CD14-positive monocyte (primary cell): ENCODE measurements around the gene SLC9A7. TPM values are rescaled to one million over a fixed set of nuclear protein-coding genes. Genes with fewer than 3 reads are reported as not detected.

Experiments
- DNase-seq, 3 donors: peaks; one replicate each; pipeline ENCODE4 v3.0.0-alpha.2; 2011 to 2022
- H2AFZ ChIP-seq: 2 replicates; pipeline ENCODE4 v1.6.0; 2012; ENCODE audit warnings: mild to moderate bottlenecking, low read depth, low read length, inconsistent platforms; ENCODE audit not compliant: insufficient read depth, poor library complexity, severe bottlenecking
- H3K27ac ChIP-seq, 2 donors: 1 replicate in 1 of 2; 2 replicates in 1 of 2; pipeline ENCODE4 v1.5.1; 2012 to 2013; ENCODE audit warnings: low read length in 2 of 2, control low read depth in 1 of 2, inconsistent platforms in 1 of 2, low read depth in 1 of 2, mild to moderate bottlenecking in 1 of 2
- H3K27me3 ChIP-seq, 2 donors: one replicate each; pipeline versions ENCODE4 v1.6.0 to v1.6.1; 2011 to 2013; ENCODE audit warnings: low read length in 2 of 2; ENCODE audit not compliant: control insufficient read depth in 2 of 2, insufficient read depth in 2 of 2
- H3K36me3 ChIP-seq, 2 donors: replicated peaks in 1 of 2; 1 replicate in 1 of 2; 2 replicates in 1 of 2; pipeline versions ENCODE4 v1.5.1 to v1.6.1; 2012 to 2013; ENCODE audit warnings: low read length in 2 of 2, control low read depth in 1 of 2, inconsistent platforms in 1 of 2, mild to moderate bottlenecking in 1 of 2; ENCODE audit not compliant: insufficient read depth in 2 of 2, control insufficient read depth in 1 of 2
- H3K4me1 ChIP-seq, 2 donors: 1 replicate in 1 of 2; 2 replicates in 1 of 2; pipeline versions ENCODE4 v1.5.1 to v1.6.1; 2012 to 2013; ENCODE audit warnings: low read length in 2 of 2, control low read depth in 1 of 2, inconsistent platforms in 1 of 2, mild to moderate bottlenecking in 1 of 2, moderate library complexity in 1 of 2; ENCODE audit not compliant: insufficient read depth in 2 of 2, control insufficient read depth in 1 of 2
- H3K4me2 ChIP-seq: replicated peaks from 2 replicates; pipeline ENCODE3; 2012; ENCODE audit warnings: low read length, moderate library complexity, mild to moderate bottlenecking; ENCODE audit not compliant: poor library complexity, severe bottlenecking; ENCODE audit errors: extremely low read depth
- H3K4me3 ChIP-seq, 3 experiments: fragments of 200-600 bp in 1 of 3; sonication (generic) in 1 of 3; replicated peaks in 1 of 3; 1 replicate in 2 of 3; 2 replicates in 1 of 3; pipeline ENCODE4 v1.5.1; 2011 to 2013; ENCODE audit warnings: low read length in 3 of 3, mild to moderate bottlenecking in 3 of 3, control low read depth in 2 of 3, low read depth in 2 of 3, inconsistent platforms in 1 of 3, moderate library complexity in 1 of 3
- H3K79me2 ChIP-seq: 2 replicates; pipeline ENCODE4 v1.6.0; 2012; ENCODE audit warnings: mild to moderate bottlenecking, control low read depth, inconsistent platforms, low read length, moderate library complexity; ENCODE audit not compliant: insufficient read depth
- H3K9ac ChIP-seq: 2 replicates; pipeline ENCODE4 v1.6.0; 2017; ENCODE audit warnings: low read length, mild to moderate bottlenecking; ENCODE audit not compliant: insufficient read depth, poor library complexity, severe bottlenecking
- H3K9me3 ChIP-seq, 2 donors: replicated peaks in 1 of 2; 1 replicate in 1 of 2; 2 replicates in 1 of 2; pipeline versions ENCODE4 v1.5.1 to v1.6.1; 2012 to 2013; ENCODE audit warnings: low read length in 2 of 2, control low read depth in 1 of 2; ENCODE audit not compliant: control insufficient read depth in 1 of 2, insufficient read depth in 1 of 2
- H4K20me1 ChIP-seq: 2 replicates; pipeline ENCODE4 v1.6.0; 2012; ENCODE audit warnings: mild to moderate bottlenecking, low read length, control low read depth, moderate library complexity; ENCODE audit not compliant: insufficient read depth
- H3K27ac Mint-ChIP-seq, 7 donors: one replicate each; pipeline ENCODE4 v1.8.0; 2020; ENCODE audit warnings: mild to moderate bottlenecking in 7 of 7, mixed read lengths in 7 of 7, moderate library complexity in 6 of 7, inconsistent platforms in 2 of 7
- H3K27me3 Mint-ChIP-seq, 3 donors: one replicate each; pipeline ENCODE4 v1.8.0; 2021 to 2022; ENCODE audit warnings: low read depth in 3 of 3, mild to moderate bottlenecking in 3 of 3, mixed read lengths in 3 of 3, moderate library complexity in 3 of 3, inconsistent platforms in 1 of 3
- H3K36me3 Mint-ChIP-seq, 2 donors: one replicate each; pipeline ENCODE4 v1.8.0; 2020; ENCODE audit warnings: mixed read lengths in 2 of 2, inconsistent platforms in 1 of 2, mild to moderate bottlenecking in 1 of 2
- H3K4me1 Mint-ChIP-seq: one replicate; pipeline ENCODE4 v1.8.0; 2020; ENCODE audit warnings: mild to moderate bottlenecking, mixed read lengths
- H3K4me3 Mint-ChIP-seq, 2 donors: one replicate each; pipeline ENCODE4 v1.8.0; 2020; ENCODE audit warnings: mild to moderate bottlenecking in 2 of 2, mixed read lengths in 2 of 2, moderate library complexity in 1 of 2
- H3K9me3 Mint-ChIP-seq, 7 donors: one replicate each; pipeline ENCODE4 v1.8.0; 2020 to 2022; ENCODE audit warnings: mixed read lengths in 7 of 7, mild to moderate bottlenecking in 6 of 7, moderate library complexity in 6 of 7, inconsistent platforms in 2 of 7
- CTCF ChIP-seq: fragments of 200-600 bp; IDR thresholded peaks from one replicate; pipeline ENCODE4 v1.8.0; 2022; ENCODE audit warnings: antibody characterized with exemption, mild to moderate bottlenecking
- WGBS: methylation state at CpG from one replicate; pipeline ENCODE4 v1.1.5; 2013; ENCODE audit warnings: missing lambda C conversion rate; ENCODE audit not compliant: insufficient coverage; 5-methylcytosine and 5-hydroxymethylcytosine counted together
- intact Hi-C, 2 donors: fragments of 100-400 bp; cut with micrococcal nuclease; formaldehyde crosslinking; loops; one replicate each; pipeline versions ENCODE4 v1.15.0 to v1.15.1; 2023
- polyA plus RNA-seq, 3 donors: library from polyadenylated mRNA; depleted of rRNA in 1 of 3; unstranded in 2 of 3; stranded (reverse) in 1 of 3; fragments of 300-500 nt in 2 of 3; fragments of >200 nt in 1 of 3; fragmentation: Illumina TruSeq in 2 of 3; gene quantifications; 1 replicate in 2 of 3; 2 replicates in 1 of 3; pipeline ENCODE4 v1.2.3, GENCODE V29; 2012 to 2021

Gene SLC9A7
- polyA plus RNA-seq, 3 donors: 0.73 to 2.0 (median 1.0) TPM

GRCh38 chrX:46627711-46628419 is 131.1 kb downstream of the SLC9A7 start:
- no peak overlapping the region for H3K4me3 ChIP-seq
- Mint-ChIP-seq H3K36me3 (peaks cover 0 to 7% of the 10 kb centered on the region in 2 donors), H3K27ac (peak overlapping the region; percentile 95 to 99 (median 98)), H3K4me3 (no peak overlapping the region), H3K4me1 (peaks cover 49% of the 10 kb centered on the region), H3K9me3 (peaks cover 0 to 14% (median 0%) of the 10 kb centered on the region in 7 donors), H3K27me3 (peaks cover 0 to 8% (median 0%) of the 10 kb centered on the region in 3 donors)
- DNase-seq: peak; percentile 51 to 66 (median 52)
- H3K27me3 ChIP-seq: no peaks in the 10 kb centered on the region
- 7% methylated on average over 2 of the region's 10 CpGs for WGBS
- H3K36me3 ChIP-seq: no peaks in the 10 kb centered on the region
- peaks cover 44 to 46% of the 10 kb centered on the region in 2 donors for H3K4me1 ChIP-seq
- peak overlapping the region; percentile 64 for H3K9ac ChIP-seq
- H2AFZ ChIP-seq: no peak overlapping the region
- no peaks in the 10 kb centered on the region for H3K9me3 ChIP-seq
- TF ChIP-seq CTCF: no peak
- H4K20me1 ChIP-seq: no peaks in the 10 kb centered on the region
- intact Hi-C loops: loop anchor here (5.0 to 10.0 kb wide), 3 partner anchors 41 to 167 kb away; partner anchors contain the start of gene CHST7 (in 1 of the 2)
- H3K4me2 ChIP-seq: peak overlapping the region; percentile 6
- no peaks in the 10 kb centered on the region for H3K79me2 ChIP-seq
- H3K27ac ChIP-seq: peak overlapping the region; percentile 94 to 97

GRCh38 chrX:46627062-46627461 is 131.9 kb downstream of the SLC9A7 start:
- Mint-ChIP-seq H3K4me3 (peak overlapping the region in 1 of 2 donors; percentile 6), H3K9me3 (peaks cover 0 to 14% (median 0%) of the 10 kb centered on the region in 7 donors), H3K4me1 (peaks cover 49% of the 10 kb centered on the region), H3K36me3 (peaks cover 0 to 7% of the 10 kb centered on the region in 2 donors), H3K27ac (peak overlapping the region; percentile 95 to 99 (median 98)), H3K27me3 (peaks cover 0 to 8% (median 0%) of the 10 kb centered on the region in 3 donors)
- peak; percentile 24 to 63 (median 30) for DNase-seq
- H3K4me1 ChIP-seq: peaks cover 41 to 42% of the 10 kb centered on the region in 2 donors
- no peak overlapping the region for H2AFZ ChIP-seq
- no peaks in the 10 kb centered on the region for H3K79me2 ChIP-seq
- WGBS: no CpG with 5 or more reads among the region's 4 CpGs
- peak overlapping the region; percentile 94 to 97 for H3K27ac ChIP-seq
- no peaks in the 10 kb centered on the region for H3K9me3 ChIP-seq
- no peaks in the 10 kb centered on the region for H4K20me1 ChIP-seq
- H3K27me3 ChIP-seq: no peaks in the 10 kb centered on the region
- H3K4me3 ChIP-seq: no peak overlapping the region
- H3K36me3 ChIP-seq: no peaks in the 10 kb centered on the region
- peak overlapping the region; percentile 64 for H3K9ac ChIP-seq
- intact Hi-C loops: loop anchor here (5.0 to 10.0 kb wide), 3 partner anchors 40 to 168 kb away; partner anchors contain the start of gene CHST7 (in 1 of the 2)
- peak overlapping the region; percentile 3 for H3K4me2 ChIP-seq
- no peak for TF ChIP-seq CTCF
